Activated T-cell treated with anti-CD3 and anti-CD28 coated beads, Interleukin-2, amount 50 U/mL, for 4 hours (primary cell): ENCODE data around the gene MGRN1. TPM values are rescaled to one million over a fixed set of nuclear protein-coding genes. Genes with fewer than 3 reads are reported as not detected.

Experiments
- ATAC-seq, 2 donors: fragments of 200-7000 bp; cut with Tn5 transposase; one replicate each; pipeline ENCODE4 v1.10.0; 2021
- DNase-seq: peaks from one replicate; pipeline ENCODE4 v3.0.0-alpha.2; 2020
- H3K27me3 Mint-ChIP-seq: one replicate; pipeline ENCODE4 v1.8.0; 2021; ENCODE audit warnings: low read depth, mixed read lengths
- H3K36me3 Mint-ChIP-seq: one replicate; pipeline ENCODE4 v1.8.0; 2022; ENCODE audit warnings: mixed read lengths; ENCODE audit not compliant: insufficient read depth
- H3K4me1 Mint-ChIP-seq: one replicate; pipeline ENCODE4 v1.8.0; 2021; ENCODE audit warnings: low read depth, mixed read lengths
- H3K4me3 Mint-ChIP-seq: one replicate; pipeline ENCODE4 v1.8.0; 2021; ENCODE audit warnings: mild to moderate bottlenecking, moderate library complexity, mixed read lengths
- H3K9me3 Mint-ChIP-seq: one replicate; pipeline ENCODE4 v1.8.0; 2021; ENCODE audit warnings: mixed read lengths
- total RNA-seq, 3 donors: library from RNA; stranded (reverse); gene quantifications; one replicate each; pipeline ENCODE4 v1.2.1, GENCODE V29; 2021

Gene MGRN1
- total RNA-seq, 3 donors from 2014 or later = 56.5 to 60.5 (median 58.0) TPM

- peaks cover 6% of the 10 kb centered on the region for H3K36me3 Mint-ChIP-seq
- no peak overlapping the region for H3K4me3 Mint-ChIP-seq
- peaks cover 46% of the 10 kb centered on the region for H3K4me1 Mint-ChIP-seq
- peak; percentile 82 for DNase-seq
- no peaks in the 10 kb centered on the region for H3K9me3 Mint-ChIP-seq
- ATAC-seq = peak; percentile 74 to 91
- no peaks in the 10 kb centered on the region for H3K27me3 Mint-ChIP-seq
Measured at GRCh38 chr16:4660454-4661007, 35.9 kb downstream of the MGRN1 start.

GRCh38 chr16:4661661-4662060 lies 37.0 kb downstream of the MGRN1 start:
- Mint-ChIP-seq H3K27me3 (no peaks in the 10 kb centered on the region), H3K4me1 (peaks cover 51% of the 10 kb centered on the region)
- ATAC-seq = no peak

GRCh38 chr16:4663465-4663776 lies 38.8 kb downstream of the MGRN1 start:
- H3K4me1 Mint-ChIP-seq = peaks cover 53% of the 10 kb centered on the region
- peaks cover 7% of the 10 kb centered on the region for H3K36me3 Mint-ChIP-seq

More at GRCh38 chr16:4661661-4662060, 37.0 kb downstream of the MGRN1 start:
- no peak overlapping the region for H3K4me3 Mint-ChIP-seq
- peaks cover 3% of the 10 kb centered on the region for H3K36me3 Mint-ChIP-seq
- no peak for DNase-seq
- no peaks in the 10 kb centered on the region for H3K9me3 Mint-ChIP-seq

GRCh38 chr16:4663777-4664465 lies 39.3 kb downstream of the MGRN1 start:
- no peaks in the 10 kb centered on the region for H3K9me3 Mint-ChIP-seq
- H3K4me3 Mint-ChIP-seq = peak overlapping the region; percentile 53
- ATAC-seq (no peak), DNase-seq (no peak)
- H3K27me3 Mint-ChIP-seq = no peaks in the 10 kb centered on the region
- peaks cover 53% of the 10 kb centered on the region for H3K4me1 Mint-ChIP-seq
- peaks cover 7% of the 10 kb centered on the region for H3K36me3 Mint-ChIP-seq

More at GRCh38 chr16:4663465-4663776, 38.8 kb downstream of the MGRN1 start:
- Mint-ChIP-seq H3K4me3 (no peak overlapping the region), H3K27me3 (no peaks in the 10 kb centered on the region), H3K9me3 (no peaks in the 10 kb centered on the region)
- DNase-seq (no peak), ATAC-seq (no peak)

- H3K36me3 Mint-ChIP-seq = peaks cover 11% of the 10 kb centered on the region
- peak overlapping the region; percentile 34 for H3K4me3 Mint-ChIP-seq
- no peaks in the 10 kb centered on the region for H3K27me3 Mint-ChIP-seq
- H3K4me1 Mint-ChIP-seq = peaks cover 47% of the 10 kb centered on the region
- H3K9me3 Mint-ChIP-seq = no peaks in the 10 kb centered on the region
- DNase-seq (peak; percentile 34), ATAC-seq (peak; percentile 54 to 67)
Measured at GRCh38 chr16:4664538-4665418, 40.2 kb downstream of the MGRN1 start.

GRCh38 chr16:4666537-4667202 lies 42.0 kb downstream of the MGRN1 start:
- peaks cover 31% of the 10 kb centered on the region for H3K4me1 Mint-ChIP-seq
- H3K4me3 Mint-ChIP-seq = no peak overlapping the region
- no peaks in the 10 kb centered on the region for H3K9me3 Mint-ChIP-seq
- DNase-seq (no peak), ATAC-seq (no peak)
- H3K27me3 Mint-ChIP-seq = no peaks in the 10 kb centered on the region
- H3K36me3 Mint-ChIP-seq = peaks cover 11% of the 10 kb centered on the region

GRCh38 chr16:4667203-4667963 lies 42.8 kb downstream of the MGRN1 start:
- H3K4me1 Mint-ChIP-seq = peaks cover 28% of the 10 kb centered on the region
- ATAC-seq = no peak
- DNase-seq = no peak
- H3K4me3 Mint-ChIP-seq = no peak overlapping the region
- H3K36me3 Mint-ChIP-seq = peaks cover 14% of the 10 kb centered on the region
- no peaks in the 10 kb centered on the region for H3K27me3 Mint-ChIP-seq
- H3K9me3 Mint-ChIP-seq = no peaks in the 10 kb centered on the region

- Mint-ChIP-seq H3K27me3 (no peaks in the 10 kb centered on the region), H3K4me1 (peaks cover 26% of the 10 kb centered on the region)
- ATAC-seq = no peak
Measured at GRCh38 chr16:4668313-4668960, 43.8 kb downstream of the MGRN1 start.

GRCh38 chr16:4673387-4674046 lies 48.9 kb downstream of the MGRN1 start:
- no peak for DNase-seq
- no peak overlapping the region for H3K4me3 Mint-ChIP-seq
- no peaks in the 10 kb centered on the region for H3K27me3 Mint-ChIP-seq
- ATAC-seq = no peak
- H3K4me1 Mint-ChIP-seq = peaks cover 24% of the 10 kb centered on the region
- no peaks in the 10 kb centered on the region for H3K9me3 Mint-ChIP-seq
- peaks cover 15% of the 10 kb centered on the region for H3K36me3 Mint-ChIP-seq

More at GRCh38 chr16:4668313-4668960, 43.8 kb downstream of the MGRN1 start:
- Mint-ChIP-seq H3K9me3 (no peaks in the 10 kb centered on the region), H3K36me3 (peaks cover 15% of the 10 kb centered on the region), H3K4me3 (no peak overlapping the region)
- no peak for DNase-seq

- Mint-ChIP-seq H3K36me3 (peaks cover 11% of the 10 kb centered on the region), H3K4me1 (peaks cover 24% of the 10 kb centered on the region), H3K9me3 (no peaks in the 10 kb centered on the region), H3K27me3 (no peaks in the 10 kb centered on the region), H3K4me3 (peak overlapping the region; percentile 31)
- ATAC-seq = no peak
- DNase-seq = no peak
Measured at GRCh38 chr16:4674926-4675530, 50.4 kb downstream of the MGRN1 start.

GRCh38 chr16:4675864-4676786 lies 51.5 kb downstream of the MGRN1 start:
- no peaks in the 10 kb centered on the region for H3K27me3 Mint-ChIP-seq
- H3K4me3 Mint-ChIP-seq = peak overlapping the region; percentile 56
- H3K36me3 Mint-ChIP-seq = peaks cover 11% of the 10 kb centered on the region

GRCh38 chr16:4676831-4677230 lies 52.2 kb downstream of the MGRN1 start:
- no peaks in the 10 kb centered on the region for H3K9me3 Mint-ChIP-seq
- H3K36me3 Mint-ChIP-seq = peaks cover 11% of the 10 kb centered on the region
- H3K27me3 Mint-ChIP-seq = no peaks in the 10 kb centered on the region
- H3K4me3 Mint-ChIP-seq = peak overlapping the region; percentile 56
- peak in 1 of 2 donors; percentile 20 for ATAC-seq
- DNase-seq = no peak
- peaks cover 24% of the 10 kb centered on the region for H3K4me1 Mint-ChIP-seq

More at GRCh38 chr16:4675864-4676786, 51.5 kb downstream of the MGRN1 start:
- peak; percentile 71 to 81 for ATAC-seq
- DNase-seq = peak; percentile 52
- Mint-ChIP-seq H3K4me1 (peaks cover 24% of the 10 kb centered on the region), H3K9me3 (no peaks in the 10 kb centered on the region)
